Breast epithelium (tissue), 4 donors: ENCODE data around the gene SHROOM1. TPM values are rescaled to one million over a fixed set of nuclear protein-coding genes. Genes with fewer than 3 reads are reported as not detected.

Experiments
- DNase-seq, 2 donors: peaks; one replicate each; pipeline ENCODE4 v3.0.0-alpha.2; 2019; ENCODE audit warnings: low spot score in 2 of 2
- H3K27ac ChIP-seq, 2 donors: fragments of 200-600 bp; sonication (generic) in 1 of 2; one replicate each; pipeline ENCODE4 v1.5.1; 2016 to 2019; ENCODE audit warnings: mild to moderate bottlenecking in 1 of 2
- H3K27me3 ChIP-seq, 2 donors: fragments of 200-600 bp; sonication (generic) in 1 of 2; one replicate each; pipeline versions ENCODE4 v1.5.1 to v1.6.0; 2017 to 2019; ENCODE audit warnings: control low read depth in 1 of 2, mild to moderate bottlenecking in 1 of 2
- H3K36me3 ChIP-seq: fragments of 200-600 bp; one replicate; pipeline ENCODE4 v1.5.1; 2019
- H3K4me1 ChIP-seq, 2 donors: fragments of 200-600 bp; sonication (generic); one replicate each; pipeline ENCODE4 v1.5.1; 2016 to 2019; ENCODE audit warnings: control low read depth in 1 of 2
- H3K4me3 ChIP-seq, 3 donors: fragments of 200-600 bp; sonication (generic); 1 replicate in 2 of 3; 2 replicates in 1 of 3; pipeline ENCODE4 v1.5.1; 2016 to 2019; ENCODE audit warnings: mild to moderate bottlenecking in 3 of 3, moderate library complexity in 2 of 3
- H3K9me3 ChIP-seq, 2 donors: fragments of 200-600 bp; sonication (generic) in 1 of 2; one replicate each; pipeline ENCODE4 v1.5.1; 2016 to 2019; ENCODE audit warnings: control low read depth in 1 of 2
- CTCF ChIP-seq, 3 donors: fragments of 450-650 bp; IDR thresholded peaks; one replicate each; pipeline ENCODE4 v1.5.1; 2016 to 2017; ENCODE audit warnings: antibody characterized with exemption in 3 of 3, mild to moderate bottlenecking in 3 of 3, moderate library complexity in 3 of 3
- POLR2A ChIP-seq: fragments of 450-650 bp; IDR thresholded peaks from one replicate; pipeline ENCODE4 v1.6.1; 2016; ENCODE audit warnings: antibody characterized with exemption, mild to moderate bottlenecking, moderate library complexity
- POLR2AphosphoS5 ChIP-seq, 3 donors: sonication (generic); formaldehyde crosslinking; IDR thresholded peaks; one replicate each; pipeline ENCODE4 v1.6.1; 2017; ENCODE audit warnings: antibody characterized with exemption in 3 of 3
- intact Hi-C: fragments of 100-400 bp; cut with DNase I; formaldehyde crosslinking; loops from one replicate; pipeline ENCODE4 v1.15.1; 2023; ENCODE audit warnings: low total_unique reads
- total RNA-seq, 3 donors: library from RNA; depleted of rRNA; stranded (reverse); fragments of >200 nt; gene quantifications; one replicate each; pipeline ENCODE4 v1.1.0, GENCODE V29; 2016

The SHROOM1 gene
- total RNA-seq, 3 donors from 2014 or later = 2.4 to 12.6 (median 9.5) TPM

DNA sequence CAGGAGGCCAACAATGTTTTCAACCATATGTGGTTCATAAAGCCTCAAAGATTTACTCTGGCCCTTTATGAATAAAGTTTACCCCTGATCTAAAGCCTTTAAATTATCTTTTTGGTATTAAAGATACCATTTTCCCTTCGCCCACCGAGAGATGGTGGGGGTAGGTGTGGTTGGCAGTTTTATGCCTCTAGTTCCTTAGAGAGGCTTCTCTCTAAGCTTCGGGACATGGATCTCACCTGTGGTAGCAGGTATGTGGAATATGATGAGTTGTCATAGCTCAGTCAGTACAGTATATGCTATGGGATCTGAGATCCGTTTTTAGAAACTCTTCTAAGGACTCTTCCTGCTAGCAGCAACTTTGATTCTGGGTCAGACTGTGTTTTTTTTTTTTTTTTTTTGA is 38.3 kb upstream of the SHROOM1 start:
- intact Hi-C loops = no loop called here
- no peaks in the 10 kb centered on the region for H3K9me3 ChIP-seq
- H3K36me3 ChIP-seq = no peaks in the 10 kb centered on the region

DNA sequence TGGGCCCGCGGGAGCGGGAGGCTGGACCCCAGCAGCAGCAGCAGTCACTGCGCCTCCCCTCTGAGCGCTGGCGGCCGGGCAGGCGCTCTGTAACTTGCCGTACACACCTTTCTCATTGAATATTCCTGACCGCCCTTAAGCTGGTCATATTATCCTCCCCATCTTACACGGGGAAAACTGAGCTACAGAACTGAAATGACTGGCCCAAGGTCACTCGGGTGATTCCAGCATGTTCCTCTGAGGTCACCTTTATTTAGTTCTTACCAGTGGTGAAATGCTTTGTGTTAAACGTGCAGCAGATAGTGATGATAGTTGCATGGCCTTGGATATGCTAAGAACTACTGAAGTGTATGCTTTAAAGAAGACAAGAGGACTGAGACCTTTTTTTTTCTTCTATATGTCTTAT is 36.6 kb upstream of the SHROOM1 start:
- Histone ChIP-seq H3K27ac (peak overlapping the region; percentile 95), H3K36me3 (no peaks in the 10 kb centered on the region), H3K4me1 (peaks cover 0 to 9% of the 10 kb centered on the region in 2 donors), H3K27me3 (no peaks in the 10 kb centered on the region), H3K4me3 (peak overlapping the region; percentile 76 to 96 (median 80)), H3K9me3 (no peaks in the 10 kb centered on the region)
- intact Hi-C loops = no loop called here
- TF ChIP-seq CTCF (IDR thresholded peaks at IDR 0.05) = no peak
- TF ChIP-seq POLR2AphosphoS5 (IDR thresholded peaks at IDR 0.05) = no peak
- TF ChIP-seq POLR2A = no peak
- DNase-seq = no peak

More for the DNA sequence above, 38.3 kb upstream of the SHROOM1 start:
- Histone ChIP-seq H3K27me3 (no peaks in the 10 kb centered on the region), H3K4me1 (peaks cover 0 to 9% of the 10 kb centered on the region in 2 donors), H3K4me3 (no peak overlapping the region), H3K27ac (peak overlapping the region in 1 of 2 donors; percentile 95)
- no peak for DNase-seq
- no peak for TF ChIP-seq POLR2AphosphoS5 (IDR thresholded peaks at IDR 0.05)
- TF ChIP-seq CTCF (IDR thresholded peaks at IDR 0.05) = no peak
- TF ChIP-seq POLR2A = no peak

- Histone ChIP-seq H3K9me3 (no peaks in the 10 kb centered on the region), H3K4me1 (peaks cover 0 to 9% of the 10 kb centered on the region in 2 donors), H3K27me3 (no peaks in the 10 kb centered on the region), H3K4me3 (peak within 1 kb of the TSS; percentile 76 to 96 (median 80)), H3K27ac (peak within 1 kb of the TSS; percentile 95), H3K36me3 (no peaks in the 10 kb centered on the region)
- intact Hi-C loops = loop anchor here (1.0 kb wide), 1 partner anchor 13 kb away; no protein-coding TSS in a partner anchor
- TF ChIP-seq POLR2AphosphoS5 (IDR thresholded peaks at IDR 0.05) = peak; percentile 91 to 95 (median 93)
- TF ChIP-seq CTCF (IDR thresholded peaks at IDR 0.05) = no peak
- TF ChIP-seq POLR2A = peak; percentile 74
- peak; percentile 89 to 97 for DNase-seq
Observed at GRCh38 chr5:132866342-132867045, 36.0 kb upstream of the SHROOM1 start, which contains the start of the genes GDF9 and UQCRQ. Gene GDF9 (minus strand): TSS chr5:132866469. CDS start chr5:132864533, 1,936 bp downstream. Gene UQCRQ (plus strand): TSS chr5:132866642. CDS start chr5:132866882, 240 bp downstream.

DNA sequence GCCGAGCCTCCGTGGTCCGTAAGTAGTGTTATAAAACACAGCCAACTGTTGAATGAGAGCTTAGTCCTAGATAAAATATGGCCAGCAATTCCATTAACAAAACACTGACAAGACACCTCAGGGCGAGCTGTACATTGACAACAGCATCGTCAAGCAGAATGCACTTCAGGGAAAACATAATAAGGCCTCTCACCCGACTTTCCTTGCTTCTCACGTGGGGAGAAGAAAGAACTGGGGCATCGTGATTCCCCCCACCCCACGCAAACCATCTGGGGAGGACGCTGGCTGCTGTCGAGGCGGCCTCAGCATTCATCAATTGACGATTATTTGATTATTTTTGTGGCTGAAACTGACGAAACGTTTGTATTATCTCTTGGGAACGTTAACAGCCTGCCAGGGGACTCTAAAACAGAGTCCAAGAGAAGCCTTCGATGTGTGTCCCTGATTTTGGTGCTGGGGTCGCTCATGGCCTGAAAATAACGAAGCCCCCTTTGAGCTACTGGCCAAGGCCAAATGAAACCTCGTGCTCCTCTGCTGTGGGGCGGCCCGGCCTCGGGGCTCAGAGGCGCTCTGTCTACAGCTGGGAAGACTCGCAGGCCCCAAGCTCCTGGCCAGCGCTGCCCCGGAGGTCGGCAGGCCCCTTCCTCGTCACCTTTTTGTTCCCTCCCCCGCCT is 35.4 kb upstream of the SHROOM1 start:
- Histone ChIP-seq H3K27ac (peak overlapping the region; percentile 95), H3K9me3 (no peaks in the 10 kb centered on the region), H3K4me3 (peak overlapping the region; percentile 76 to 96 (median 80)), H3K27me3 (no peaks in the 10 kb centered on the region), H3K4me1 (peaks cover 0 to 9% of the 10 kb centered on the region in 2 donors), H3K36me3 (no peaks in the 10 kb centered on the region)
- TF ChIP-seq POLR2A (no peak), CTCF (IDR thresholded peaks at IDR 0.05) (no peak), POLR2AphosphoS5 (IDR thresholded peaks at IDR 0.05) (no peak)
- no peak for DNase-seq
- intact Hi-C loops = loop anchor here (1.0 kb wide), 2 partner anchors 13 to 37 kb away; no protein-coding TSS in a partner anchor

GRCh38 chr5:132860742-132861141 is 30.3 kb upstream of the SHROOM1 start:
- Histone ChIP-seq H3K9me3 (no peaks in the 10 kb centered on the region), H3K4me3 (no peak overlapping the region), H3K36me3 (no peaks in the 10 kb centered on the region), H3K27me3 (no peaks in the 10 kb centered on the region), H3K27ac (no peak overlapping the region), H3K4me1 (no peaks in the 10 kb centered on the region)
- no peak for DNase-seq
- intact Hi-C loops = no loop called here
- TF ChIP-seq CTCF (IDR thresholded peaks at IDR 0.05) = no peak
- TF ChIP-seq POLR2AphosphoS5 (IDR thresholded peaks at IDR 0.05) = no peak
- no peak for TF ChIP-seq POLR2A
